ENCODE data around the gene PARD6B. TPM values are rescaled to one million over a fixed set of nuclear protein-coding genes. Genes with fewer than 3 reads are reported as not detected.

PARD6B gene
- total and polyA plus RNA-seq, 2 of the 13 experiments (the other 11 are each of a cell fraction or from before 2014, with no cell fraction given): 6.9 to 22.2 TPM

DNA sequence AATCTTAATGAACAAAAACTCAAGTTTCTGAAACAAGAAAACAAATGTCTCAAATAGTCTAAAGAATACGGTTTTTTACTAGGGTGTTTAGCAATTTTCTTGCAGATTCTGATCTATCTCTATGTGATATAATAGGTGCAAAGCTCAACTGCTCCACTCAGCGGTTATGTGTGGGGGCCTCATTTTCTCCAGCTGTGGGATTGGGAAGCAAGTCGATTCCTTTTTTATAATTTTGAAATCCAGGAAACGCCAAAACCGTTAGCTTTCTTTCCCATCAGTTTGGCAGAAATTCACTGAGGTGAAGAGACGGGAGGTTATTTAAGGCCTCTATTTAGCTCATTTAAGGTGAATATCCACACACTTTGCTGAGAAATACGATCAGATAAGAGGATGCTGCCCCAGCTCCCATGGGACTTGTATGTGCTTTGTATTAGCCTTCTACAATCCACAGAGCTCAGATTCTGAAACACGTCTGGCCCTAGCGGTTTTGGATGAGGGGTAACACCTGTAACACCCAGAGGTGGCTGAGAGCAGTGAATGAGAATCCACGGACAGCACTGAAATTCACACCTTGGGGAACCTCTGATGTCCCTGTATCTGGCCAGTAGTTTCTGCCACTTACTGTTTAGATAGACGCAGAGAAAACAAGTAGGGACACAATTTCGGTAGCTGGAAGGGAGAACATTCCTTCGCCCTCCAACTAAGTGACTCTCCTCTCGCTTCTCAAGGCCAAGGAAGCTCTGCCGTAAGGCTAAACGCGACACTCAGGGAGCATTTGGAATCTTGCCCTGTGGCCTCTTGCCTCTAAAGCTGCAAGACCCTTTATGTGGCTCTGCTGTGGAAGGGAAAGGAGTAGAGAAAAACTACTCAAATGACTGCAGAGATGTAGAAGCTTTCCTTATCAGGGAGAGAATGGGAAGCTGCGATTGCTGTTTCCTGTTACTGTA is 56.9 kb downstream of the PARD6B start (continued):
- TF ChIP-seq, protein P1, sequence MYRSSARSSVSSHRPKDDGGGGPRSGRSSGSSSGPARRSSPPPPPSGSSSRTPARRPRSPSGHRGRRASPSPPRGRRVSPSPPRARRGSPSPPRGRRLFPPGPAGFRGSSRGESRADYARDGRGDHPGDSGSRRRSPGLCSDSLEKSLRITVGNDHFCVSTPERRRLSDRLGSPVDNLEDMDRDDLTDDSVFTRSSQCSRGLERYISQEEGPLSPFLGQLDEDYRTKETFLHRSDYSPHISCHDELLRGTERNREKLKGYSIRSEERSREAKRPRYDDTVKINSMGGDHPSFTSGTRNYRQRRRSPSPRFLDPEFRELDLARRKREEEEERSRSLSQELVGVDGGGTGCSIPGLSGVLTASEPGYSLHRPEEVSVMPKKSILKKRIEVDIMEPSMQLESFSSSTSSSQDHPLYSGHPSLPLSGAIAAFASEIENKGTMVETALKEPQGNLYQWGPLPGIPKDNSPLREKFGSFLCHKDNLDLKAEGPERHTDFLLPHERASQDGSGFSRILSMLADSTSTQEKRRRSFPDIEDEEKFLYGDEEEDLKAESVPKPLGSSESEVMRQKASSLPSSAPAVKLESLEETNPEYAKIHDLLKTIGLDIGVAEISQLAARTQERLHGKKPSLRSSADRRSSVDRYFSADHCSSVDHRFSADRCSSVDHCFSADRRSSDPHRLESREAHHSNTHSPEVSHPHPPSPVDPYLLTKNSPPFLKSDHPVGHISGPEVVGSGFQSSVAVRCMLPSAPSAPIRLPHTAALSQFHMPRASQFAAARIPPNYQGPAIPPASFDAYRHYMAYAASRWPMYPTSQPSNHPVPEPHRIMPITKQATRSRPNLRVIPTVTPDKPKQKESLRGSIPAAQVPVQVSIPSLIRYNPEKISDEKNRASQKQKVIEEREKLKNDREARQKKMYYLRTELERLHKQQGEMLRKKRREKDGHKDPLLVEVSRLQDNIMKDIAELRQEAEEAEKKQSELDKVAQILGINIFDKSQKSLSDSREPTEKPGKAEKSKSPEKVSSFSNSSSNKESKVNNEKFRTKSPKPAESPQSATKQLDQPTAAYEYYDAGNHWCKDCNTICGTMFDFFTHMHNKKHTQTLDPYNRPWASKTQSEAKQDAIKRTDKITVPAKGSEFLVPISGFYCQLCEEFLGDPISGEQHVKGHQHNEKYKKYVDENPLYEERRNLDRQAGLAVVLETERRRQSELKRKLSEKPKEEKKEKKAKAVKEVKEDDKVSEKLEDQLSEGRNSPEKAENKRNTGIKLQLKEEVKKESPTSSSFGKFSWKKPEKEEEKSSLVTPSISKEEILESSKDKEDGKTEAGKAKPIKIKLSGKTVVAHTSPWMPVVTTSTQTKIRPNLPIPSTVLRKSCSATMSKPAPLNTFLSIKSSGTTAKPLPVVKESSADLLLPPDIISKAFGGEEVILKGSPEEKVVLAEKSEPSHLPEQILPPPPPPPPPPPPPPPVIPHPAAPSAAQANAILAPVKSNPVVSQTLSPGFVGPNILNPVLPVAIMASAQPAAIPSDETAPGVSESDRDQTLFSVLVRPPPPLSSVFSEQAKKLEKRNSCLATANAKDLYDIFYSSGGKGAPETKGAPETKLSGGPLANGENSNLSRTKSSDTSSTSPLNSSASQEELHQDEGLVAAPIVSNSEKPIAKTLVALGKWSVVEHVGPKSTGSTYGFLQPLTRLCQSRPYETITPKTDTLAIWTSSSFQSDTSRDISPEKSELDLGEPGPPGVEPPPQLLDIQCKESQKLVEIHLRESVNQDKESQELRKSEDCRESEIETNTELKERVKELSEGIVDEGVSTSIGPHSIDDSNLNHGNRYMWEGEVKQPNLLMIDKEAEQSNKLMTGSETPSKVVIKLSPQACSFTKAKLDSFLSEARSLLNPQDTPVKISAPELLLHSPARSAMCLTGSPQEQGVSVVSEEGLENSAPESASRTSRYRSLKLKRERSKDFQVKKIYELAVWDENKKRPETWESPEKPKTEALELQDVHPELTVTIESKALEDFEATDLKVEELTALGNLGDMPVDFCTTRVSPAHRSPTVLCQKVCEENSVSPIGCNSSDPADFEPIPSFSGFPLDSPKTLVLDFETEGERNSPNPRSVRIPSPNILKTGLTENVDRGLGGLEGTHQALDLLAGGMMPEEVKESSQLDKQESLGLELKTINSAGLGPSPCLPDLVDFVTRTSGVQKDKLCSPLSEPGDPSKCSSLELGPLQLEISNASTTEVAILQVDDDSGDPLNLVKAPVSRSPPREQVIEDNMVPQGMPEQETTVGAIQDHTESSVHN (CRISPR knock-in tag; IDR thresholded peaks at IDR 0.05): no peak
- TF ChIP-seq FOXA1 (IDR thresholded peaks at IDR 0.05) (no peak), FOXA1 (CRISPR knock-in tag; IDR thresholded peaks at IDR 0.05) (no peak; the same call in 1 of the 2 replicates), ATF7 (IDR thresholded peaks at IDR 0.05) (no peak), ATF7 (CRISPR knock-in tag; IDR thresholded peaks at IDR 0.05) (no peak), SIN3A (IDR thresholded peaks at IDR 0.05; ENCODE audit: borderline replicate concordance, low read depth, low read length) (no peak), SNRNP70 (IDR thresholded peaks at IDR 0.05; ENCODE audit: low read depth, low read length) (no peak), ZBTB7B (CRISPR knock-in tag; IDR thresholded peaks at IDR 0.05) (peak; percentile 67; the same call in 1 of the 2 replicates), NR2C2 (CRISPR knock-in tag; IDR thresholded peaks at IDR 0.05; ENCODE audit: borderline replicate concordance) (peak; percentile 15; the same call in 1 of the 2 replicates), IRF2 (CRISPR knock-in tag; IDR thresholded peaks at IDR 0.05) (0 out of 2 replicates have a peak, but pooled peaks have one; percentile 12), ASH2L (IDR thresholded peaks at IDR 0.05; ENCODE audit: insufficient read length, low read depth, low read length) (peak; percentile 58), ZBTB20 (CRISPR knock-in tag; IDR thresholded peaks at IDR 0.05; ENCODE audit: borderline replicate concordance, low read depth) (no peak)
- TF ChIP-seq, protein P2, sequence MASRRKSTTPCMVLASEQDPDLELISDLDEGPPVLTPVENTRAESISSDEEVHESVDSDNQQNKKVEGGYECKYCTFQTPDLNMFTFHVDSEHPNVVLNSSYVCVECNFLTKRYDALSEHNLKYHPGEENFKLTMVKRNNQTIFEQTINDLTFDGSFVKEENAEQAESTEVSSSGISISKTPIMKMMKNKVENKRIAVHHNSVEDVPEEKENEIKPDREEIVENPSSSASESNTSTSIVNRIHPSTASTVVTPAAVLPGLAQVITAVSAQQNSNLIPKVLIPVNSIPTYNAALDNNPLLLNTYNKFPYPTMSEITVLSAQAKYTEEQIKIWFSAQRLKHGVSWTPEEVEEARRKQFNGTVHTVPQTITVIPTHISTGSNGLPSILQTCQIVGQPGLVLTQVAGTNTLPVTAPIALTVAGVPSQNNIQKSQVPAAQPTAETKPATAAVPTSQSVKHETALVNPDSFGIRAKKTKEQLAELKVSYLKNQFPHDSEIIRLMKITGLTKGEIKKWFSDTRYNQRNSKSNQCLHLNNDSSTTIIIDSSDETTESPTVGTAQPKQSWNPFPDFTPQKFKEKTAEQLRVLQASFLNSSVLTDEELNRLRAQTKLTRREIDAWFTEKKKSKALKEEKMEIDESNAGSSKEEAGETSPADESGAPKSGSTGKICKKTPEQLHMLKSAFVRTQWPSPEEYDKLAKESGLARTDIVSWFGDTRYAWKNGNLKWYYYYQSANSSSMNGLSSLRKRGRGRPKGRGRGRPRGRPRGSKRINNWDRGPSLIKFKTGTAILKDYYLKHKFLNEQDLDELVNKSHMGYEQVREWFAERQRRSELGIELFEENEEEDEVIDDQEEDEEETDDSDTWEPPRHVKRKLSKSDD (CRISPR knock-in tag; IDR thresholded peaks at IDR 0.05; ENCODE audit: low read depth): 0 out of 2 replicates have a peak, but pooled peaks have one; percentile 13
- TF ChIP-seq, protein P3, sequence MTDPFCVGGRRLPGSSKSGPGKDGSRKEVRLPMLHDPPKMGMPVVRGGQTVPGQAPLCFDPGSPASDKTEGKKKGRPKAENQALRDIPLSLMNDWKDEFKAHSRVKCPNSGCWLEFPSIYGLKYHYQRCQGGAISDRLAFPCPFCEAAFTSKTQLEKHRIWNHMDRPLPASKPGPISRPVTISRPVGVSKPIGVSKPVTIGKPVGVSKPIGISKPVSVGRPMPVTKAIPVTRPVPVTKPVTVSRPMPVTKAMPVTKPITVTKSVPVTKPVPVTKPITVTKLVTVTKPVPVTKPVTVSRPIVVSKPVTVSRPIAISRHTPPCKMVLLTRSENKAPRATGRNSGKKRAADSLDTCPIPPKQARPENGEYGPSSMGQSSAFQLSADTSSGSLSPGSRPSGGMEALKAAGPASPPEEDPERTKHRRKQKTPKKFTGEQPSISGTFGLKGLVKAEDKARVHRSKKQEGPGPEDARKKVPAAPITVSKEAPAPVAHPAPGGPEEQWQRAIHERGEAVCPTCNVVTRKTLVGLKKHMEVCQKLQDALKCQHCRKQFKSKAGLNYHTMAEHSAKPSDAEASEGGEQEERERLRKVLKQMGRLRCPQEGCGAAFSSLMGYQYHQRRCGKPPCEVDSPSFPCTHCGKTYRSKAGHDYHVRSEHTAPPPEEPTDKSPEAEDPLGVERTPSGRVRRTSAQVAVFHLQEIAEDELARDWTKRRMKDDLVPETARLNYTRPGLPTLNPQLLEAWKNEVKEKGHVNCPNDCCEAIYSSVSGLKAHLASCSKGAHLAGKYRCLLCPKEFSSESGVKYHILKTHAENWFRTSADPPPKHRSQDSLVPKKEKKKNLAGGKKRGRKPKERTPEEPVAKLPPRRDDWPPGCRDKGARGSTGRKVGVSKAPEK (CRISPR knock-in tag; IDR thresholded peaks at IDR 0.05; ENCODE audit: borderline replicate concordance): 0 out of 2 replicates have a peak, but pooled peaks have one; percentile 45

Measured in HepG2 (cell line).